DOHH2 (cell line): Measurements from ENCODE around the gene EGFLAM.

Source experiments
- H3F3A ChIP-seq: fragments of 200-600 bp; sonication (generic), shearing (Covaris generic); 2 replicates; pipeline ENCODE4 v1.6.0; 2016; ENCODE audit warnings: antibody characterized with exemption, mild to moderate bottlenecking; ENCODE audit not compliant: control insufficient read depth, insufficient read depth
- H3K27ac ChIP-seq: fragments of 200-600 bp; sonication (generic); 2 replicates; pipeline ENCODE4 v1.5.1; 2014; ENCODE audit warnings: low read depth, mild to moderate bottlenecking, low read length, moderate library complexity
- H3K27me3 ChIP-seq: fragments of 200-600 bp; sonication (generic); 2 replicates; pipeline ENCODE4 v1.6.1; 2014; ENCODE audit warnings: mild to moderate bottlenecking, low read length, mixed read lengths; ENCODE audit not compliant: control insufficient read depth
- H3K36me3 ChIP-seq: fragments of 200-600 bp; sonication (generic); 2 replicates; pipeline ENCODE4 v1.6.1; 2014; ENCODE audit warnings: mild to moderate bottlenecking, low read length, moderate library complexity, mixed read lengths; ENCODE audit not compliant: control insufficient read depth
- H3K4me1 ChIP-seq: fragments of 200-600 bp; sonication (generic); 2 replicates; pipeline ENCODE4 v1.6.1; 2014; ENCODE audit warnings: mild to moderate bottlenecking, low read length, mixed read lengths; ENCODE audit not compliant: control insufficient read depth
- H3K4me2 ChIP-seq: fragments of 200-600 bp; sonication (generic); 2 replicates; pipeline ENCODE4 v1.6.0; 2014; ENCODE audit warnings: mild to moderate bottlenecking, low read length, moderate library complexity
- H3K4me3 ChIP-seq: fragments of 200-600 bp; sonication (generic); 2 replicates; pipeline ENCODE4 v1.5.1; 2014; ENCODE audit warnings: mild to moderate bottlenecking, low read length, mixed read lengths
- H3K79me2 ChIP-seq: fragments of 200-600 bp; sonication (generic); 2 replicates; pipeline ENCODE4 v1.6.1; 2014; ENCODE audit warnings: mild to moderate bottlenecking, low read length, mixed read lengths; ENCODE audit not compliant: control insufficient read depth
- H3K9me2 ChIP-seq: fragments of 200-600 bp; sonication (generic); replicated peaks from 2 replicates; pipeline ENCODE4 v1.6.1; 2014; ENCODE audit warnings: mild to moderate bottlenecking, low read length, mixed read lengths; ENCODE audit not compliant: control insufficient read depth
- H3K9me3 ChIP-seq: fragments of 200-600 bp; sonication (generic); 2 replicates; pipeline ENCODE4 v1.6.1; 2014; ENCODE audit warnings: antibody characterized with exemption, low read length, mixed read lengths; ENCODE audit not compliant: control insufficient read depth, insufficient read depth
- H4K20me1 ChIP-seq: fragments of 200-600 bp; sonication (generic); 2 replicates; pipeline ENCODE4 v1.6.0; 2014; ENCODE audit warnings: low read depth, mild to moderate bottlenecking, antibody characterized with exemption, low read length, moderate library complexity; ENCODE audit not compliant: control insufficient read depth, insufficient read depth
- EZH2phosphoT487 ChIP-seq: fragments of 200-600 bp; sonication (generic); IDR thresholded peaks from 2 replicates; pipeline ENCODE4 v1.6.1; 2017; ENCODE audit warnings: borderline replicate concordance, mild to moderate bottlenecking, antibody characterized with exemption, low read length, moderate library complexity, mixed read lengths
- TF ChIP-seq, protein P1 (sequence below): fragments of 200-600 bp; sonication (generic); IDR thresholded peaks from one replicate; pipeline ENCODE4 v1.5.1; 2014; ENCODE audit warnings: antibody characterized with exemption, mild to moderate bottlenecking, low read depth, low read length; ENCODE audit not compliant: poor library complexity, severe bottlenecking

Gene EGFLAM

DNA sequence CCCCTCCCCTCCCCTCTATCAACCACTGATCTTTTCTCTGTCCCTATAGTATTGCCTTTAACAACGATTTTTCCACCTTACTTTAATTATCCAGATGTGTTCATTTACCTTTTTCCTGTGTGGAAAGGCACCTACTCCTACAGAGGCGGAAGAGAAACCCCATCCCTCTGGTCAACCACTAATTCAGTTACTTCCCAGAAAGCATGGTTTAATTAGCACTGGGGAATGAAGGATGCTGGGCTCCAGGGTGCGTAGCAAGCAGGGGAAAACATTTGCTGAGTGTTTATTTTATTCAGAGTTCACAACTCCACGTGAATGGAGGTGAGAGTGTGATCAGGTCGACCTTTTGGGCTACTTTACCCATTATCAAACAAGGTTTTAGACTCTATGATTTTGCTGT, 16.7 kb upstream of the EGFLAM start:
- no peaks in the 10 kb centered on the region for H3K9me3 ChIP-seq
- peaks cover 3% of the 10 kb centered on the region; the same call in 1 of the 2 replicates for H3K27me3 ChIP-seq
- no peaks in the 10 kb centered on the region for H3K4me1 ChIP-seq
- TF ChIP-seq EZH2phosphoT487 = no peak
- H3K79me2 ChIP-seq = no peaks in the 10 kb centered on the region
- H3K4me2 ChIP-seq = no peak overlapping the region
- H3K4me3 ChIP-seq = no peak overlapping the region
- no peaks in the 10 kb centered on the region for H4K20me1 ChIP-seq
- H3K27ac ChIP-seq = no peak overlapping the region
- no peaks in the 10 kb centered on the region for H3F3A ChIP-seq
- no peaks in the 10 kb centered on the region for H3K36me3 ChIP-seq
- no peaks in the 10 kb centered on the region for H3K9me2 ChIP-seq

DNA sequence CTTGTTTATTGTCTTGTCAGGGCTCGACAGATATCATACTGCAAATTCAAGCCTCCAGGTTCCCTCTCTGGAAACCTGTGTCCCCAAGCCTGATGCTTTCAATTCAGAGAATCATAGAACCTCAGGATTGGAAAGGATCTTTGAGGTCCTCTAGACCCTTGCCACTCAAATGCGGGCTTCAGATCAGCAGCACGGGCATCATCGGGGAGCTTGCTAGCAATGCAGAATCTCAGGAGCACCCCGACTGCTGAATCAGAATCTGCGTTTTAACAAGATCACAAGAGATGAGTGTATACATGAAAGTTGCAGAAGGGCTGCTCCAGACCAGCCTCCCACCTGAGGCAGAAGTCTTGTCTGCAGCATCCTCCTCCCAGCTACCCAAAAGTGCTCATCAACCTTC, 13.1 kb upstream of the EGFLAM start:
- no peaks in the 10 kb centered on the region for H3K27me3 ChIP-seq
- TF ChIP-seq EZH2phosphoT487 = no peak
- TF ChIP-seq, protein P1, sequence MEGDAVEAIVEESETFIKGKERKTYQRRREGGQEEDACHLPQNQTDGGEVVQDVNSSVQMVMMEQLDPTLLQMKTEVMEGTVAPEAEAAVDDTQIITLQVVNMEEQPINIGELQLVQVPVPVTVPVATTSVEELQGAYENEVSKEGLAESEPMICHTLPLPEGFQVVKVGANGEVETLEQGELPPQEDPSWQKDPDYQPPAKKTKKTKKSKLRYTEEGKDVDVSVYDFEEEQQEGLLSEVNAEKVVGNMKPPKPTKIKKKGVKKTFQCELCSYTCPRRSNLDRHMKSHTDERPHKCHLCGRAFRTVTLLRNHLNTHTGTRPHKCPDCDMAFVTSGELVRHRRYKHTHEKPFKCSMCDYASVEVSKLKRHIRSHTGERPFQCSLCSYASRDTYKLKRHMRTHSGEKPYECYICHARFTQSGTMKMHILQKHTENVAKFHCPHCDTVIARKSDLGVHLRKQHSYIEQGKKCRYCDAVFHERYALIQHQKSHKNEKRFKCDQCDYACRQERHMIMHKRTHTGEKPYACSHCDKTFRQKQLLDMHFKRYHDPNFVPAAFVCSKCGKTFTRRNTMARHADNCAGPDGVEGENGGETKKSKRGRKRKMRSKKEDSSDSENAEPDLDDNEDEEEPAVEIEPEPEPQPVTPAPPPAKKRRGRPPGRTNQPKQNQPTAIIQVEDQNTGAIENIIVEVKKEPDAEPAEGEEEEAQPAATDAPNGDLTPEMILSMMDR = no peak

DNA sequence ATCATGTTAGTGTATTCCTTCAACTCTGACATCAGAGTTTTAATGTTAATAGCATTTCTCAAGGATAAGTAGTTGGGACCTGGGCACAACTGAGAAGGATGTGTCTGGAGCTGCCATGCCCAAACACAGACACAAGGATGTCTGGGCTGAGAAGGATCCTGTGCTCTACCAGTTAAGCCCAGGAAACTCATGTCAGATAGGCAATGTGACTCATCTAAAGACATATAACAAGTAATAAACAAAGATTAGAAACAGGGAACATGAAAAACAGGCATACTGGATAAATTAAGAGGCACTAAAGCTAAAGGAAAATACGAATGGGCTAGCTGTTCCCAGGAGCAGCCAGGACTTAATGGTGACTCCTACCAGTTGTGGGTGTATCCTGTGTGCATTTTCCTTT, 9.1 kb upstream of the EGFLAM start:
- H3K4me3 ChIP-seq = no peak overlapping the region
- H3K27me3 ChIP-seq = no peaks in the 10 kb centered on the region
- no peaks in the 10 kb centered on the region for H4K20me1 ChIP-seq
- H3F3A ChIP-seq = no peaks in the 10 kb centered on the region
- no peak overlapping the region for H3K4me2 ChIP-seq
- H3K27ac ChIP-seq = no peak overlapping the region
- H3K4me1 ChIP-seq = no peaks in the 10 kb centered on the region
- H3K9me2 ChIP-seq = no peaks in the 10 kb centered on the region
- no peaks in the 10 kb centered on the region for H3K9me3 ChIP-seq
- no peaks in the 10 kb centered on the region for H3K79me2 ChIP-seq
- H3K36me3 ChIP-seq = no peaks in the 10 kb centered on the region
- no peak for TF ChIP-seq EZH2phosphoT487
- TF ChIP-seq, protein P1 = no peak

More for the DNA sequence above, 13.1 kb upstream of the EGFLAM start:
- H3K36me3 ChIP-seq = no peaks in the 10 kb centered on the region
- H3K79me2 ChIP-seq = no peaks in the 10 kb centered on the region
- no peaks in the 10 kb centered on the region for H3K4me1 ChIP-seq
- no peak overlapping the region for H3K4me2 ChIP-seq
- H3K4me3 ChIP-seq = no peak overlapping the region
- no peaks in the 10 kb centered on the region for H4K20me1 ChIP-seq
- no peaks in the 10 kb centered on the region for H3K9me2 ChIP-seq
- H3K9me3 ChIP-seq = no peaks in the 10 kb centered on the region
- H3K27ac ChIP-seq = no peak overlapping the region
- no peaks in the 10 kb centered on the region for H3F3A ChIP-seq

DNA sequence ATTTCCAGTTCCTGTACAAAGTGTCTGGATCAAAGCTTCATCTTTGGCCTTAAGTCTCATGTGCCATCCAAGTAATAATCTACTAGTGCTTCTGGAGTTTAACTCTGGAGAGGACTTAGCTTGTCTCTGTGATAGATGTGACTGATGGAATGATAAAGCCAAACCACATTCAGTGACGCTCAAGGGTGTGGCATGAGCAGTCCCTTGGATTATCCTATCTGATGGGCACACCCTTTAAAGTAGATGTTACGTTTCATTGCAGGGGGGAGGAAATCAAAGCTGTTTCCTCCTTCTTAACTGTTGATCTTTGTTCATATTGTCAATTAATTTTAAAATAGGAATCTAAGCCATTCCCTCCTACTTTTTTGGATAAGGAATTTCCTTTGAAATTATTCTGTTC, 8.5 kb upstream of the EGFLAM start:
- no peak overlapping the region for H3K27ac ChIP-seq
- H3K27me3 ChIP-seq = no peaks in the 10 kb centered on the region
- no peaks in the 10 kb centered on the region for H3F3A ChIP-seq
- H3K79me2 ChIP-seq = no peaks in the 10 kb centered on the region
- no peak overlapping the region for H3K4me3 ChIP-seq
- H4K20me1 ChIP-seq = no peaks in the 10 kb centered on the region
- H3K4me2 ChIP-seq = no peak overlapping the region
- TF ChIP-seq, protein P1 = no peak
- TF ChIP-seq EZH2phosphoT487 = no peak
- no peaks in the 10 kb centered on the region for H3K9me3 ChIP-seq
- no peaks in the 10 kb centered on the region for H3K36me3 ChIP-seq
- H3K9me2 ChIP-seq = no peaks in the 10 kb centered on the region
- H3K4me1 ChIP-seq = no peaks in the 10 kb centered on the region
